Measurements from ENCODE around the gene ATN1.
A peak's percentile ranks its signal among the peaks of the same experiment; 100 is the strongest.

Gene ATN1

DNA sequence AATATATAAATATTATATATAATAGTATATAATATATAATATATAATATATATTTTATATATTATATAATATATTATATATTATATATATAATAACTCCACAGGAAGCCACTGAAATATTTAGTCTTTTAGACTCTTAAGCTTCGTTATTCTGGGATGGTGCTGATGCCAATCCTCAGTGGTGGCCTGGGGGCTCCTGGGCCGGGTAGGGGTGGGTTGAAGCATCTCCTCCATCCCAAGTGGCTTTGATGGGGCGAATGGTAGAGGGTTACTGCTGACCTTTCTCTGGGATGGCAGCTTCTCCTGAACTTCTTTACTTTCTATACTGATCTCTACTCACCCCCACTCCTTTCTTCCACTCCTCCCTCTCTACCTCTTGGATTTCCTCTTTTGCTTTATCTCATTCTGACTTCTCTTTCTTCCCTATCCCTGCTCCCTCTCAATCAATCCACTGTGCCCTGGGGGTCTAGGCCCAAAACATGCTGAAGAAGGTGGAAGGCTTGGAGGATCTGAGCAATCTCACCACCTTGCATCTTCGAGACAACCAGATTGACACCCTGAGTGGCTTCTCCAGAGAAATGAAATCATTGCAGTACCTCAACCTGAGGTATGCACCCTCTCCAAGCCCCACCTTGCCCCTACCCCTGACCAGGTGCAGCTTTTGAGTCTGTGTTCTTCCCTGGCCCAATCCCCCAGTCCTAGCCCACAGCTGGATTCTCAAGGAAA, 18.2 kb upstream of the ATN1 start:
- TF ChIP-seq, protein P1, sequence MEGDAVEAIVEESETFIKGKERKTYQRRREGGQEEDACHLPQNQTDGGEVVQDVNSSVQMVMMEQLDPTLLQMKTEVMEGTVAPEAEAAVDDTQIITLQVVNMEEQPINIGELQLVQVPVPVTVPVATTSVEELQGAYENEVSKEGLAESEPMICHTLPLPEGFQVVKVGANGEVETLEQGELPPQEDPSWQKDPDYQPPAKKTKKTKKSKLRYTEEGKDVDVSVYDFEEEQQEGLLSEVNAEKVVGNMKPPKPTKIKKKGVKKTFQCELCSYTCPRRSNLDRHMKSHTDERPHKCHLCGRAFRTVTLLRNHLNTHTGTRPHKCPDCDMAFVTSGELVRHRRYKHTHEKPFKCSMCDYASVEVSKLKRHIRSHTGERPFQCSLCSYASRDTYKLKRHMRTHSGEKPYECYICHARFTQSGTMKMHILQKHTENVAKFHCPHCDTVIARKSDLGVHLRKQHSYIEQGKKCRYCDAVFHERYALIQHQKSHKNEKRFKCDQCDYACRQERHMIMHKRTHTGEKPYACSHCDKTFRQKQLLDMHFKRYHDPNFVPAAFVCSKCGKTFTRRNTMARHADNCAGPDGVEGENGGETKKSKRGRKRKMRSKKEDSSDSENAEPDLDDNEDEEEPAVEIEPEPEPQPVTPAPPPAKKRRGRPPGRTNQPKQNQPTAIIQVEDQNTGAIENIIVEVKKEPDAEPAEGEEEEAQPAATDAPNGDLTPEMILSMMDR (conservative IDR thresholded peaks at IDR 0.05; ENCODE audit: low read length), result no peak

DNA sequence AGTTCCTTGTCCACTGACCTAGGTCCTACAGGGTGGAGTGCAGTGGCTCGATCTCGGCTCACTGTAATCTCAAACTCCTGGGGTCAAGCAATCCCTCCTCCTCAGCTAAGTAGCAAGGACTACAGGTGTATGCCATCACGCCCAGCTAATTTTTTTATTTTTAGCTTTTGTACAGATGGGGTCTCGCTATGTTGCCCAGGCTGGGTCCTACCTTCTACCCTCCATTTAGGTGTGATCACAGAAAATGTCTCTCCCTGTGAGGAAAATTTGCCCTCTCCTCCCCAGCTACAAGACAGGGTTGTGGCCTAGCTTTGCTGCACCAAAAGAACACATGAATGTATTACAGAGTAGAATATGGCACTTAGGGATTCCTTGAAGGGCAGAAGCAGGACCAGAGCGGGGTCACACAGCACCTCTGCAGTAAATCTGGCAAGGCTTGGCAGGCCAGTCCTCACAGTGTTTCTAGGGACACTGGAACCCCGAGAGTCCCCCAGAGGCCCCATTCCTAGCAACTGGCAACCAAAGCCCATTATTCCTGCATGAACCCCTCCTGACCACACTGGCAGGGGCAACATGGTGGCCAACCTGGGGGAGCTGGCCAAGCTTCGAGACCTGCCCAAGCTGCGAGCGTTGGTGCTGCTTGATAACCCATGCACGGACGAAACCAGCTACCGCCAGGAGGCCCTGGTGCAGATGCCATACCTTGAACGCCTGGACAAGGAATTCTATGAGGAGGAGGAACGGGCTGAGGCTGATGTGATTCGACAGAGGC, 15.4 kb upstream of the ATN1 start:
- TF ChIP-seq, protein P1 (conservative IDR thresholded peaks at IDR 0.05; ENCODE audit: low read length), result no peak
- no peak for DNase-seq (ENCODE audit: low read depth)
- H3K4me3 ChIP-seq (ENCODE audit: low read length), result no peak overlapping the region

More for the DNA sequence above, 18.2 kb upstream of the ATN1 start:
- no peak for DNase-seq (ENCODE audit: low read depth)
- no peak overlapping the region for H3K4me3 ChIP-seq (ENCODE audit: low read length)

DNA sequence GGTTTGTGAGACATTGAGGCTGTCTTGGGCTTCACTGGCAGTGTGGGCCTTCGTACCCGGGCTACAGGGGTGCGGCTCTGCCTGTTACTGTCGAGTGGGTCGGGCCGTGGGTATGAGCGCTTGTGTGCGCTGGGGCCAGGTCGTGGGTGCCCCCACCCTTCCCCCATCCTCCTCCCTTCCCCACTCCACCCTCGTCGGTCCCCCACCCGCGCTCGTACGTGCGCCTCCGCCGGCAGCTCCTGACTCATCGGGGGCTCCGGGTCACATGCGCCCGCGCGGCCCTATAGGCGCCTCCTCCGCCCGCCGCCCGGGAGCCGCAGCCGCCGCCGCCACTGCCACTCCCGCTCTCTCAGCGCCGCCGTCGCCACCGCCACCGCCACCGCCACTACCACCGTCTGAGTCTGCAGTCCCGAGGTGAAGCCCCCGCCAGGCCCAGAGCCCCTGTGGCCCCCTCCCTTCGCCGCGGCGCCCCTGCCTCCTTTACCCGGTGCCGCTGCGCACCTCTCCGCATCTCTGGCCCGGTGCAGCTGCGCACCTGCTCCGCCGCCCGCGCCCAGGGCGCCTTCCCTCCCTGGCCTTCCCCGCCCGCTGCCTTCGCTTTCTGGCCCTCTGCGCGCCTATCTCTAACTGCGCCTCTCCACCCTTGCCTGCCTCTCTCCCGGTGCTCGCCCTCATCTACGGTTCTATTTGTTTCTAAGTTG, 13.4 kb upstream of the ATN1 start, which contains the start of gene ENO2:
Gene ENO2 (plus strand): TSS at position 335 of the 701 bp plus-strand sequence. CDS start 1,253 bp downstream, outside the sequence.
- H3K4me3 ChIP-seq (ENCODE audit: low read length), result peak within 1 kb of the TSS; percentile 70
- TF ChIP-seq, protein P1 (conservative IDR thresholded peaks at IDR 0.05; ENCODE audit: low read length), result no peak
- DNase-seq (ENCODE audit: low read depth), result peak; percentile 61

DNA sequence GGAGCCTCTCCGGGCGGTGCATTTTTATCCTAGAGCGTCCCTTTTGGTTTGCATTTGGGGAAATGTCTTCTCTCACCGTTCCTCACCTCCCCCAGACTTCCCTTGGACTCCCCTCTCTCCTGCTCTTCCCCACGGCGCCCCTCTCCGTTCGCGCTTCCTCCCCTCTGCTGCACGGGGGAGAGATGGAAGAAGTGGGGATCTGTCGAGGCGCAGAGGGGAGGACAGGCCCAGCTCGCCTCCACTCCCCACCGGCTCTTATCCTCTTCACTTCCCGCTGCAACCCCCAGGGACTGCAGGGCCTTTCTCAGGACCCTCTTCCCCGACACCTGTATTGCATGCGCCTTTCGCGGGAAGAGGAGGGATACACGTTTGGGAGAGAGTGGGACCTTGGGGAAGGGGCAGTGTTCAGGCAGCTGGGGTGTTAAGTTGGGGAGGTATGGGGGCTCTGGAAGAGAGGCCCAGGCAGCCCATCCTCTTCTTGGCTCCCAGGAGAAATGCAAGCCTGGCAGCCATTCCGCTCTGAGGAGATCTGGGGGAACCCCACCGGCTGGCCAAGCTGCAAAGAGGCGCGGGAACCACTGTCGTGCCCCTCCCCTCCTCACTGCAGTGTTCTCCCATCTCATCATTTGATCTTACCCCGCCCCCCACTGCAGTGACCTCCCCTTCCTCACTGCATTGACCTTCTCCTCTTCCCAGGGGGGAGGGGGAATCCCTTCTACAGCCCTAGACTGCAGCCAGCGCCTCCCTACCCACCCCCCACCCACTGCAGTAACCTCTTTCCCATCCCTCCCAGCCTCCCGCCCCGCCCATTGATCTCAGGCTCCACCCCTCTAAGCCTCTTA, 12.6 kb upstream of the ATN1 start:
- TF ChIP-seq, protein P1 (conservative IDR thresholded peaks at IDR 0.05; ENCODE audit: low read length), result no peak
- DNase-seq (ENCODE audit: low read depth), result no peak
- H3K4me3 ChIP-seq (ENCODE audit: low read length), result peak overlapping the region; percentile 70

DNA sequence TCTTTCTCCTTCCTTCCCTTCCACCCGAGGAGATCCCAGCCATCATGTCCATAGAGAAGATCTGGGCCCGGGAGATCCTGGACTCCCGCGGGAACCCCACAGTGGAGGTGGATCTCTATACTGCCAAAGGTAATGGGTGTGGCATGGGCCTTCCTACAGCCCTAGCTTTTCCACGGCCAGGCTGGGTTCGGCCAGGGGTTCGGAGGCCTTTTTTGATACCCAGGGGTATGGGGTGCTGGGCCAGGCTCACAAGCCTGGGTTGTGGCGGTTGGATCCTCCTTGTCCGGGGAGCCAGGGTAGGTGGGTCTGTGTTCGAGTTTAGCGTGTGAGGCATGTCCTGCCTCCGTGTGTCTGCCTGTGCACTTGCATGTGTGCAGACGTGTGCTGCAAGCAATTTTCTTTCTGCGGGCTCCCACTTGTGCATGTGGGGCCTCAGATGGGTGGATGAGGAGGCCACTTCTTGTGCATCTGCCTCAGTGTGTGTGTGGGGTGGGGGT, 11.9 kb upstream of the ATN1 start:
- TF ChIP-seq, protein P1 (conservative IDR thresholded peaks at IDR 0.05; ENCODE audit: low read length), result no peak
- peak overlapping the region; percentile 70; the same call in 1 of the 2 replicates for H3K4me3 ChIP-seq (ENCODE audit: low read length)
- no peak for DNase-seq (ENCODE audit: low read depth)

DNA sequence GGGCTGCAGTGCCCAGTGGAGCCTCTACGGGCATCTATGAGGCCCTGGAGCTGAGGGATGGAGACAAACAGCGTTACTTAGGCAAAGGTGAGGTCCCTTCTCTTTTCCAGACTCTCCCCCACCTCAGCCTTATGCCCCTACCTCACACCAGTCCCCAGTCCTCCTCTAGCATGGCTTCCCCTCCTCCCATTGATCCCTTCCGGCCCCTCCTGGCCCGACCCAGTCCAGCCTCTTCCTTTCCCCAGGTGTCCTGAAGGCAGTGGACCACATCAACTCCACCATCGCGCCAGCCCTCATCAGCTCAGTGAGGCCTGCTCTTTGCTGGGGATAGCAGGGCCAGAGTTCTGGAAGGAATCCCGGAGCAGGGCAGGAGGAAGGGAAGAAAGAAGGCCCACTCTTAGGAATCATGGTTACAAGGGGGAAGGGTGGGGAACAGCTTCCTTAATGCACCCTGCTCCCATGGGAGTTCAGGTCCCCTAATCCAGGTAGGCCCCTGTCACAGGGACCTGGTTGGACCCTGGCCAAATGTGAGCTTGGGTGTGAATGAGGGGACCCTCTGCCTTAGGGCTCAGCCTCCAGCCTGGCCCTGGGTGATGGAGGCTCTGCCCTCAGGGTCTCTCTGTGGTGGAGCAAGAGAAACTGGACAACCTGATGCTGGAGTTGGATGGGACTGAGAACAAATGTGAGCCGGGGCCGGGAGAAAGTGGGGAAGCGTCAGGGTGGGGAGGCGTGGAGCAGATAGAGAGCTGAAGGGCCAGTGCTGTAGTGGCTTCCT, 11.1 kb upstream of the ATN1 start:
- no peak overlapping the region for H3K4me3 ChIP-seq (ENCODE audit: low read length)
- TF ChIP-seq, protein P1 (conservative IDR thresholded peaks at IDR 0.05; ENCODE audit: low read length), result no peak
- DNase-seq (ENCODE audit: low read depth), result no peak
